ENCODE results near the gene GSG1L2.

Gene GSG1L2

DNA sequence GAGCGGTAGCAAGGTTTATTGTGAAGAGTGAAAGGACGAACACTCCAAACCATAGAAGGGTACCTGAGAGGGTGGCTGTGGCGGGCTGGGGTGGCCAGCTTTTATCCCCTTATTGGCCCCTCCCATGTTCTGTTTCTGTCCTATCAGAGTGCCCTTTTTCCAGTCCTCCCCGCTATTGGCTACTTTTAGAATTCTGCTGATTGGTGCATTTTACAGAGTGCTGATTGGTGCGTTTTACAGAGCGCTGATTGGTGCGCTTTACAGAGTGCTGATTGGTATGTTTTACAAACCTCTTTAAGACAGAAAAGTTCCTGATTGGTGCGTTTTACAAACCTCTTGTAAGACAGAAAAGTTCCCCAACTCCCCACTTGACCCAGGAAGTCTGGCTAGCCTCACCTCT, 12.5 kb downstream of the GSG1L2 start:
- TF ChIP-seq, protein P1, sequence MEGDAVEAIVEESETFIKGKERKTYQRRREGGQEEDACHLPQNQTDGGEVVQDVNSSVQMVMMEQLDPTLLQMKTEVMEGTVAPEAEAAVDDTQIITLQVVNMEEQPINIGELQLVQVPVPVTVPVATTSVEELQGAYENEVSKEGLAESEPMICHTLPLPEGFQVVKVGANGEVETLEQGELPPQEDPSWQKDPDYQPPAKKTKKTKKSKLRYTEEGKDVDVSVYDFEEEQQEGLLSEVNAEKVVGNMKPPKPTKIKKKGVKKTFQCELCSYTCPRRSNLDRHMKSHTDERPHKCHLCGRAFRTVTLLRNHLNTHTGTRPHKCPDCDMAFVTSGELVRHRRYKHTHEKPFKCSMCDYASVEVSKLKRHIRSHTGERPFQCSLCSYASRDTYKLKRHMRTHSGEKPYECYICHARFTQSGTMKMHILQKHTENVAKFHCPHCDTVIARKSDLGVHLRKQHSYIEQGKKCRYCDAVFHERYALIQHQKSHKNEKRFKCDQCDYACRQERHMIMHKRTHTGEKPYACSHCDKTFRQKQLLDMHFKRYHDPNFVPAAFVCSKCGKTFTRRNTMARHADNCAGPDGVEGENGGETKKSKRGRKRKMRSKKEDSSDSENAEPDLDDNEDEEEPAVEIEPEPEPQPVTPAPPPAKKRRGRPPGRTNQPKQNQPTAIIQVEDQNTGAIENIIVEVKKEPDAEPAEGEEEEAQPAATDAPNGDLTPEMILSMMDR (IDR thresholded peaks at IDR 0.05; ENCODE audit: borderline replicate concordance, insufficient read depth, low read depth, low read length): no peak
- H3K4me3 ChIP-seq (ENCODE audit: low read depth, low read length): no peak overlapping the region

DNA sequence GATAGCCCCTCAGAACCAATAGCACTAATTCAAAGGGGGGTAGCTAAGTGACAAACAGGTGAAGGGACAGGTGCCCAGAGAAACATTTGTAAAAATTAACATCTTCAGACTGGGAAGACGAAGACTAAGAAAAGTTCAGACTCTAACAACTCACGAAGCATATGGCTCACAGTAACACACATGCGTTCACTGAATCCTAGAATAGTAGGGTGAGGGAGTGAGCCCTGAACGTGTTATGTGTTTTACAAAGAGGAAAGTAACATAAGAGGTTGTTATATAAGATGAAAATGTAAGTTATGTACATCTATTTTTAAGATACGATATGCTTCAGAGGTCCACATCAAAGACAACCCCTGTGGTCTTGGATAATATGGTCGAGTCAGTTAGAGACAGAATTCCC, 15.2 kb downstream of the GSG1L2 start:
- TF ChIP-seq, protein P1 (IDR thresholded peaks at IDR 0.05; ENCODE audit: borderline replicate concordance, insufficient read depth, low read depth, low read length): no peak

DNA sequence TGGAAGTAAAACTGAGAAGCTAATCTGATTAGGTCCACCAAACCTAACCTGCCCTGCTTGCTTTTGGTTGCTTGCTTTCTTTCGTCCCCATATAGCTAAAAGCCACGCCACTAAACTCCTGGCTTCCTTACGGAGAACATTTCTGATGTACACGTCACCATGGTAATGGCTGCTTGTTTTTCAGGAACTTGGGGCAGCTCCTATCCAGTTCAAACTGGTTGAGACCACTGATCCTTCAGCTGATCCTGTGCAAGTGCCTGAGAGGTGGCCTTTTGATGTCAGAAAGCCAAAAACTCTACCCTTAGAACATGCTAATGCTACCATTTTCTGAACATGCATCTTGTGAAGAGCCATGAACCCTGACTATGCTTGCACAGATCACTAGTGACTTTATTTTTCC, 16.1 kb downstream of the GSG1L2 start:
- TF ChIP-seq, protein P1 (IDR thresholded peaks at IDR 0.05; ENCODE audit: borderline replicate concordance, insufficient read depth, low read depth, low read length): no peak
- no peak overlapping the region for H3K4me3 ChIP-seq (ENCODE audit: low read depth, low read length)

More for the DNA sequence above, 15.2 kb downstream of the GSG1L2 start:
- H3K4me3 ChIP-seq (ENCODE audit: low read depth, low read length): no peak overlapping the region

DNA sequence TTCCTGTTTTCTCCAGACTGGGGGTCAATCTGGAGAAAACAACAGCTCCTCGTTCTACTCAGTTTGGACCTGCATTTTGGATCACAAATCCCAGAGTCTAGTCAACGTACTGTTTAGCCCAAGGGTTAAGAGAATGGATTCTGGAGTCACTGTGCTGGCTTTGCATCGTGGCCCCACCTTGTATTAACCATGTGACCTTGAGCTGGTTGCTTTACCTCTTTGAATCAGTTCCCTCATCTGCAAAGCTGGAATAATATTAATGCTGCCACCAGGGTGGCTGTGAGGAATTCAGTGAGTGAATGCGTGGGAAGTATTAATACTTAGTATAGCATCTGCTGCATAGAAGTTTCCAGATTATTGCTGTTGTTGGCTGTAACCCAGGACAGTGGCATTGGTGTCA, 19.2 kb downstream of the GSG1L2 start:
- H3K4me3 ChIP-seq (ENCODE audit: low read depth, low read length): no peak overlapping the region
- TF ChIP-seq, protein P1 (IDR thresholded peaks at IDR 0.05; ENCODE audit: borderline replicate concordance, insufficient read depth, low read depth, low read length): no peak

DNA sequence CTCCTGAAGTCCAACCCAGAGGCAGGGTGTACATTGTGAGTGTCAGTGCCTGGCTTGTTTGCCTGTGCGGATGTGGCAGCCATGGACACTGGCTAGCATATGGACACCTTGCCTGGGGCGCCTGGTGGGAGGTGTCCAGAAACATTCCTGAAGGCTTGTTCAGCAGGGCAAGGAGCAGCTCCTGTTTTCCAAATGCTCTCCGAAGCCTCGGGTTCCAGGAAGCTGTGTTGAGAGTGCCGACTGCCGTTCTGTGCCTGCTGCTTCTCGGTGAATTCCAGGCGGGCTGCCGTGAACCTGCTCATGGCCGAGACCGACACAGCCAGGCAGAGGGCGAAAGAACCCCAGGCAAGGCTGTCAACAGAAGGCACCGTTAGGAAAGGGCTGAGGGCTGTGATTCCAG, 19.6 kb downstream of the GSG1L2 start:
- H3K4me3 ChIP-seq (ENCODE audit: low read depth, low read length): no peak overlapping the region
- TF ChIP-seq, protein P1 (IDR thresholded peaks at IDR 0.05; ENCODE audit: borderline replicate concordance, insufficient read depth, low read depth, low read length): no peak

DNA sequence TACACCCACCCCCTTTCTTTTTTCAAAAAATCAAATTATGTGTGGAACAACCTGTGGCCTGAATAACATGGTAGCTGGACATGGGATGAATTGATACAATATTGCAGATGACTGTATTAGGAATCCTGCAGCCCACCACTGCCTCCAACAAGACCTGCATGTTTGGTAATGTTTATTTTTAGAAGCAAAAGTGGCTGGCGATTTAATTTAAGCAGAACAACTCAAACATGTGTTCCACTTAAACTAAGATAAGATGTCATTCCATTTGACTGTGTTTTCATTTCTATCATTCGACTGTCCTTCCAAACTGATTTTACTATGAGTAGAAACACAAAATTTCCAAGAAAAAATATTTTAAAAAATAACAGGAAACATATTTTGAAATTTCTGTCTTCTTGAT, 20.4 kb downstream of the GSG1L2 start:
- TF ChIP-seq, protein P1 (IDR thresholded peaks at IDR 0.05; ENCODE audit: borderline replicate concordance, insufficient read depth, low read depth, low read length): no peak
- no peak overlapping the region for H3K4me3 ChIP-seq (ENCODE audit: low read depth, low read length)

DNA sequence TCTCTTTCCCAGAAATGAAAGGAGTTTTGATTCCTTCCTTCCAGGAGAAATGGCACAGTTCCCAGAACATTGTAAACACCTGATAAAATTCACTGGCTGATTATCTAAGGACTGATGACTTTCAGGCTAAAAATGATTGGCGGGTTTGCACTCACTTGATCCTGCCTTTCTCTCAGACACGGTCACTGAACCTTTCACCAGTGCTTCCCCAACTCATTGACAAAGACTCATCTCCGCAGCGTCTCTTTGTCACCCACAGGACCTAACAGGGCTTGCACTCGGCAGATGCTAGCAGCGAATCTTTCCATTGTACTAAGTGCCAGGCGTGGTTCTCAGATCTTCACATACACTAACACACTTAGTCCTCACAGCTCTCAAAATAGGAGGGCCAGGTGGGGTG, 23.2 kb downstream of the GSG1L2 start:
- no peak overlapping the region for H3K4me3 ChIP-seq (ENCODE audit: low read depth, low read length)
- TF ChIP-seq, protein P1 (IDR thresholded peaks at IDR 0.05; ENCODE audit: borderline replicate concordance, insufficient read depth, low read depth, low read length): no peak
